ENCODE measurements around the gene PVALEF.

DNA sequence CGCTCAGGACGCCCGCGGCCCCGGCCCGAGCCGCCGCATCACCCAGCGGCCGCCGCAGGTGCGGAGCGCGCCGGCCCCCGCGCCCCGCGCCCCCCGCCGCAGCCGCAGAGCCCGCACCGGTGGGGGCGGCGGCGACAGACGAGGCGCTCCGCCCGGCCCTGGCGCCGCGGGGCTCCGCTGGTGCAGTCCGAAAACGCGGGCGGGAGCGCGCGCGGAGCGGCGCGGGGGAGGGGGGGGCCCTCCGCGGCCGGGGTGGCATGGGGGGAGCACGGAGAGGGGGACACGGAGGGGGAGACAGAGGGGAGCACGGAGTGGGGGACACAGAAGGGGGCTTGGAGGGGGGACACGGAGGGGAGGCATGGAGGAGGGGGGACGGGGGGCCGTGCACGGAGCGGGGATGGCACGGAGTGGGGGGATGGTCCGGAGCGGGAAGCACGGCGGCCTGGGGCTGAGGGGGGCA, 756 bp downstream of the PVALEF start, which contains the start of gene AATK:
- TF ChIP-seq, protein P1, sequence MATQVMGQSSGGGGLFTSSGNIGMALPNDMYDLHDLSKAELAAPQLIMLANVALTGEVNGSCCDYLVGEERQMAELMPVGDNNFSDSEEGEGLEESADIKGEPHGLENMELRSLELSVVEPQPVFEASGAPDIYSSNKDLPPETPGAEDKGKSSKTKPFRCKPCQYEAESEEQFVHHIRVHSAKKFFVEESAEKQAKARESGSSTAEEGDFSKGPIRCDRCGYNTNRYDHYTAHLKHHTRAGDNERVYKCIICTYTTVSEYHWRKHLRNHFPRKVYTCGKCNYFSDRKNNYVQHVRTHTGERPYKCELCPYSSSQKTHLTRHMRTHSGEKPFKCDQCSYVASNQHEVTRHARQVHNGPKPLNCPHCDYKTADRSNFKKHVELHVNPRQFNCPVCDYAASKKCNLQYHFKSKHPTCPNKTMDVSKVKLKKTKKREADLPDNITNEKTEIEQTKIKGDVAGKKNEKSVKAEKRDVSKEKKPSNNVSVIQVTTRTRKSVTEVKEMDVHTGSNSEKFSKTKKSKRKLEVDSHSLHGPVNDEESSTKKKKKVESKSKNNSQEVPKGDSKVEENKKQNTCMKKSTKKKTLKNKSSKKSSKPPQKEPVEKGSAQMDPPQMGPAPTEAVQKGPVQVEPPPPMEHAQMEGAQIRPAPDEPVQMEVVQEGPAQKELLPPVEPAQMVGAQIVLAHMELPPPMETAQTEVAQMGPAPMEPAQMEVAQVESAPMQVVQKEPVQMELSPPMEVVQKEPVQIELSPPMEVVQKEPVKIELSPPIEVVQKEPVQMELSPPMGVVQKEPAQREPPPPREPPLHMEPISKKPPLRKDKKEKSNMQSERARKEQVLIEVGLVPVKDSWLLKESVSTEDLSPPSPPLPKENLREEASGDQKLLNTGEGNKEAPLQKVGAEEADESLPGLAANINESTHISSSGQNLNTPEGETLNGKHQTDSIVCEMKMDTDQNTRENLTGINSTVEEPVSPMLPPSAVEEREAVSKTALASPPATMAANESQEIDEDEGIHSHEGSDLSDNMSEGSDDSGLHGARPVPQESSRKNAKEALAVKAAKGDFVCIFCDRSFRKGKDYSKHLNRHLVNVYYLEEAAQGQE (IDR thresholded peaks at IDR 0.05; ENCODE audit: low read depth) = no peak
- no peak for TF ChIP-seq EGR1 (IDR thresholded peaks at IDR 0.05)
- TF ChIP-seq, protein P2, sequence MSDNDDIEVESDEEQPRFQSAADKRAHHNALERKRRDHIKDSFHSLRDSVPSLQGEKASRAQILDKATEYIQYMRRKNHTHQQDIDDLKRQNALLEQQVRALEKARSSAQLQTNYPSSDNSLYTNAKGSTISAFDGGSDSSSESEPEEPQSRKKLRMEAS (IDR thresholded peaks at IDR 0.05) = no peak
- TF ChIP-seq CREB1 (IDR thresholded peaks at IDR 0.05; ENCODE audit: low read depth) = no peak
- no peak for TF ChIP-seq TAF1 (IDR thresholded peaks at IDR 0.05; ENCODE audit: low read depth)
- no peak for TF ChIP-seq EP300 (IDR thresholded peaks at IDR 0.05; ENCODE audit: borderline replicate concordance)
- no peak for TF ChIP-seq ZBTB7A (IDR thresholded peaks at IDR 0.05; ENCODE audit: low read depth)

Measured in Ishikawa (cell line).